Metanephros (tissue), 2 donors: Measurements from ENCODE around the gene UBE2D3. TPM values are rescaled to one million over a fixed set of nuclear protein-coding genes. Genes with fewer than 3 reads are reported as not detected.

ENCODE experiments used
- small RNA-seq: library from RNA; depleted of rRNA; stranded (forward); fragments of <200 nt; gene quantifications from one replicate; pipeline ENCODE3, GENCODE V24; 2014; ENCODE audit warnings: low replicate concordance
- total RNA-seq: library from RNA; depleted of rRNA; stranded (reverse); fragments of >200 nt; gene quantifications from one replicate; pipeline ENCODE4 v1.2.3, GENCODE V29; 2014

UBE2D3 gene
- total RNA-seq: 382 TPM

GRCh38 chr4:102826890-102827673, at the start of gene UBE2D3:
TSS of gene UBE2D3 (minus strand) at chr4:102827551. CDS start at chr4:102826508, 1,043 bp downstream.

GRCh38 chr4:102868781-102869568, 41.6 kb upstream of the UBE2D3 start, which contains the start of gene CISD2:
TSS of gene CISD2 (plus strand) at chr4:102868992. CDS start at chr4:102869085, 93 bp downstream.

DNA sequence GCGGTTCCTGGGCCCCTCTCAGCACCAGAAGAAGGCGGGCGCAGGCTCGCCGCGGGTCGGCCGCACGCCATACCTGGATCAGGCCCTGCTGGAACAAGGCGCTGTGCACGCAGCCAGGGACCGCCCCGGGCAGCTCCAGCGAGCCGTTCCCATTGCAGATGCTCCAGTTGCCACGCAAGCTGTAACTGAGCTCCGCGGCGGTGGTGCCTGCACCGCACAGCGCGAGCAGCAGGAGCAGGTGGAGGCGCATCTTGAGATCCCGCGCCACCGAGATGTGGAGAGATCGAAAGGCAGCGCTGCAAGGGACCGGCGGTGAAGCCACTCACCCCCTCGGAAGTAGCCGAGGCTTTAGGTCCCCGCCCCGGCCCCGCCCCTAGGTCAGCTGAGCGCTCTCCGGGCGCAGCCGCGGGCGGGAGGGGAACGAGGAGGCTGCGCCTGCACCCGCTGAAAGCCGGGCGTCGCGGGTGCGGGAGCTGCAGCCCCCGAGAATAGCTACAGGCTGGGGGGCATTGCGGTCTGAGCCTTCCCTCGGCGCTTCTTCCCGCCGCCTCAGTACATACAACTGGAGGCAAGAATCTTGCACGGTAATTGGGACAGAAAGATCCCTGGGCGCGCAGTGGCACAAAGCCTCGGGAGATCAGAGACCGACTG, 66.6 kb downstream of the UBE2D3 start, which contains the start of gene MANBA:
TSS of gene MANBA (minus strand) at position 324 of the 651 bp plus-strand sequence. CDS start at position 250, 74 bp downstream.

Small RNA genes within 50 kb of the gene (small RNA-seq; reads per million reads assigned to genes)
- not detected for gene RNU7-151P

Other genes starting within 250 kb of the UBE2D3 start
- 29.7 TPM for gene MANBA, start 66.6 kb downstream of the UBE2D3 start, total RNA-seq
- 33.5 TPM for gene CISD2, start 41.4 kb upstream of the UBE2D3 start, total RNA-seq
- 5.0 TPM for gene SLC9B1, start 192.2 kb upstream of the UBE2D3 start, total RNA-seq
- 15.2 TPM for gene SLC9B2, start 249.2 kb upstream of the UBE2D3 start, total RNA-seq